ENCODE measurements around the gene RNF150.

RNF150 gene

GRCh38 chr4:141177171-141177570 is 43.9 kb upstream of the RNF150 start:
- ATAC-seq: no peak
- no peak for TF ChIP-seq ZC3H10 (CRISPR knock-in tag; IDR thresholded peaks at IDR 0.05)

- ATAC-seq: no peak
- TF ChIP-seq ISL1 (CRISPR knock-in tag; IDR thresholded peaks at IDR 0.05) (no peak), TOX (CRISPR knock-in tag; IDR thresholded peaks at IDR 0.05; ENCODE audit: borderline replicate concordance) (no peak), ZNF565 (CRISPR knock-in tag; conservative IDR thresholded peaks at IDR 0.05; ENCODE audit: low read depth) (no peak), TCF4 (CRISPR knock-in tag; IDR thresholded peaks at IDR 0.05; ENCODE audit: borderline replicate concordance) (no peak), ZNF8 (CRISPR knock-in tag; IDR thresholded peaks at IDR 0.05) (no peak), ESRRG (CRISPR knock-in tag; IDR thresholded peaks at IDR 0.05) (no peak), TSHZ2 (CRISPR knock-in tag; IDR thresholded peaks at IDR 0.05) (no peak), GLIS3 (CRISPR knock-in tag; IDR thresholded peaks at IDR 0.05) (no peak), CSDC2 (CRISPR knock-in tag; IDR thresholded peaks at IDR 0.05) (no peak), PPARA (CRISPR knock-in tag; IDR thresholded peaks at IDR 0.05; ENCODE audit: borderline replicate concordance) (no peak)
- TF ChIP-seq, protein P1, sequence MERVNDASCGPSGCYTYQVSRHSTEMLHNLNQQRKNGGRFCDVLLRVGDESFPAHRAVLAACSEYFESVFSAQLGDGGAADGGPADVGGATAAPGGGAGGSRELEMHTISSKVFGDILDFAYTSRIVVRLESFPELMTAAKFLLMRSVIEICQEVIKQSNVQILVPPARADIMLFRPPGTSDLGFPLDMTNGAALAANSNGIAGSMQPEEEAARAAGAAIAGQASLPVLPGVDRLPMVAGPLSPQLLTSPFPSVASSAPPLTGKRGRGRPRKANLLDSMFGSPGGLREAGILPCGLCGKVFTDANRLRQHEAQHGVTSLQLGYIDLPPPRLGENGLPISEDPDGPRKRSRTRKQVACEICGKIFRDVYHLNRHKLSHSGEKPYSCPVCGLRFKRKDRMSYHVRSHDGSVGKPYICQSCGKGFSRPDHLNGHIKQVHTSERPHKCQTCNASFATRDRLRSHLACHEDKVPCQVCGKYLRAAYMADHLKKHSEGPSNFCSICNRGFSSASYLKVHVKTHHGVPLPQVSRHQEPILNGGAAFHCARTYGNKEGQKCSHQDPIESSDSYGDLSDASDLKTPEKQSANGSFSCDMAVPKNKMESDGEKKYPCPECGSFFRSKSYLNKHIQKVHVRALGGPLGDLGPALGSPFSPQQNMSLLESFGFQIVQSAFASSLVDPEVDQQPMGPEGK (CRISPR knock-in tag; IDR thresholded peaks at IDR 0.05; ENCODE audit: borderline replicate concordance): no peak
Measured at GRCh38 chr4:141174457-141174856, 41.2 kb upstream of the RNF150 start.

DNA sequence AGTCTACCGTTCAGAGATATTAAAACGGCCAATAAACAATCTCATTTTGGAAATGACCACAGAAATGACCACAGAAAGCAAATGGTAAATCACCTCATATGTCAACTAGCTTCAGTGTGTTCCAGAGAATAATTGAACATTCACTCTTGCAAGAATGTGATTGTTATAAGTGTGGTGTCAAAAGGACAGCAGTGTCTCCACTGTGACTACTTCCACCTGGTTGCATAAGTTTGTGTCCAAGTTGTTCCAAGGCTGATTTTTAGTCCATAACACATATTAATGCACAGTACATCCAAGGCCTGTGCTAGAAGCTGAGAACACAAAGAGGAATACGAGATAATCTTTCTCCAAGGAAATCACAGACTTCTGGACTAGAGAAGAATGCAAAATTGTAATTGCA is 37.4 kb upstream of the RNF150 start:
- ATAC-seq: no peak
- TF ChIP-seq, protein P2, sequence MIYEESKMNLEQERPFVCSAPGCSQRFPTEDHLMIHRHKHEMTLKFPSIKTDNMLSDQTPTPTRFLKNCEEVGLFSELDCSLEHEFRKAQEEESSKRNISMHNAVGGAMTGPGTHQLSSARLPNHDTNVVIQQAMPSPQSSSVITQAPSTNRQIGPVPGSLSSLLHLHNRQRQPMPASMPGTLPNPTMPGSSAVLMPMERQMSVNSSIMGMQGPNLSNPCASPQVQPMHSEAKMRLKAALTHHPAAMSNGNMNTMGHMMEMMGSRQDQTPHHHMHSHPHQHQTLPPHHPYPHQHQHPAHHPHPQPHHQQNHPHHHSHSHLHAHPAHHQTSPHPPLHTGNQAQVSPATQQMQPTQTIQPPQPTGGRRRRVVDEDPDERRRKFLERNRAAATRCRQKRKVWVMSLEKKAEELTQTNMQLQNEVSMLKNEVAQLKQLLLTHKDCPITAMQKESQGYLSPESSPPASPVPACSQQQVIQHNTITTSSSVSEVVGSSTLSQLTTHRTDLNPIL (CRISPR knock-in tag; IDR thresholded peaks at IDR 0.05; ENCODE audit: low read depth): no peak
- no peak for TF ChIP-seq ESRRG (CRISPR knock-in tag; IDR thresholded peaks at IDR 0.05)
- no peak for TF ChIP-seq GLIS3 (CRISPR knock-in tag; IDR thresholded peaks at IDR 0.05)
- no peak for TF ChIP-seq PPARA (CRISPR knock-in tag; IDR thresholded peaks at IDR 0.05; ENCODE audit: borderline replicate concordance)
- no peak for TF ChIP-seq OSR1 (CRISPR knock-in tag; IDR thresholded peaks at IDR 0.05)
- TF ChIP-seq CSDC2 (CRISPR knock-in tag; IDR thresholded peaks at IDR 0.05): no peak
- TF ChIP-seq CSRNP3 (CRISPR knock-in tag; IDR thresholded peaks at IDR 0.05): no peak
- no peak for TF ChIP-seq ZFP3 (CRISPR knock-in tag; IDR thresholded peaks at IDR 0.05)
- TF ChIP-seq TOX (CRISPR knock-in tag; IDR thresholded peaks at IDR 0.05; ENCODE audit: borderline replicate concordance): no peak
- TF ChIP-seq BACH2 (CRISPR knock-in tag; IDR thresholded peaks at IDR 0.05; ENCODE audit: borderline replicate concordance): no peak
- TF ChIP-seq ARNTL (CRISPR knock-in tag; IDR thresholded peaks at IDR 0.05; ENCODE audit: borderline replicate concordance, low read depth): no peak
- TF ChIP-seq ZNF70 (CRISPR knock-in tag; IDR thresholded peaks at IDR 0.05): no peak
- no peak for TF ChIP-seq ISL1 (CRISPR knock-in tag; IDR thresholded peaks at IDR 0.05)
- no peak for TF ChIP-seq TSHZ2 (CRISPR knock-in tag; IDR thresholded peaks at IDR 0.05)
- TF ChIP-seq, protein P3, sequence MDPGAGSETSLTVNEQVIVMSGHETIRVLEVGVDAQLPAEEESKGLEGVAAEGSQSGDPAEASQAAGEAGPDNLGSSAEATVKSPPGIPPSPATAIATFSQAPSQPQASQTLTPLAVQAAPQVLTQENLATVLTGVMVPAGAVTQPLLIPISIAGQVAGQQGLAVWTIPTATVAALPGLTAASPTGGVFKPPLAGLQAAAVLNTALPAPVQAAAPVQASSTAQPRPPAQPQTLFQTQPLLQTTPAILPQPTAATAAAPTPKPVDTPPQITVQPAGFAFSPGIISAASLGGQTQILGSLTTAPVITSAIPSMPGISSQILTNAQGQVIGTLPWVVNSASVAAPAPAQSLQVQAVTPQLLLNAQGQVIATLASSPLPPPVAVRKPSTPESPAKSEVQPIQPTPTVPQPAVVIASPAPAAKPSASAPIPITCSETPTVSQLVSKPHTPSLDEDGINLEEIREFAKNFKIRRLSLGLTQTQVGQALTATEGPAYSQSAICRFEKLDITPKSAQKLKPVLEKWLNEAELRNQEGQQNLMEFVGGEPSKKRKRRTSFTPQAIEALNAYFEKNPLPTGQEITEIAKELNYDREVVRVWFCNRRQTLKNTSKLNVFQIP (CRISPR knock-in tag; IDR thresholded peaks at IDR 0.05; ENCODE audit: borderline replicate concordance, low read depth): no peak
- no peak for TF ChIP-seq ZNF8 (CRISPR knock-in tag; IDR thresholded peaks at IDR 0.05)
- no peak for TF ChIP-seq ZFP30 (CRISPR knock-in tag; IDR thresholded peaks at IDR 0.05)
- TF ChIP-seq TCF4 (CRISPR knock-in tag; IDR thresholded peaks at IDR 0.05; ENCODE audit: borderline replicate concordance): no peak
- TF ChIP-seq SNAI2 (CRISPR knock-in tag; IDR thresholded peaks at IDR 0.05): no peak
- TF ChIP-seq RARB (CRISPR knock-in tag; IDR thresholded peaks at IDR 0.05): no peak

Data from SK-N-SH treated with all-trans-retinoic acid at 6 μM for 48 hours (cell line).